ENCODE measurements around the gene HIP1R. TPM values are rescaled to one million over a fixed set of nuclear protein-coding genes. Genes with fewer than 3 reads are reported as not detected.
"Not testable (repeated sequence)": the region's sequence is repeated elsewhere in the genome, so short reads cannot be mapped to it uniquely, and the experiment has no call there.

The HIP1R gene
- total RNA-seq, 1 donor from 2014 or later, result 66.0 TPM

GRCh38 chr12:122903693-122904034 lies 68.4 kb downstream of the HIP1R start:
- no peak for DNase-seq (ENCODE audit: extremely low spot score in 2 of 2)
- H3K4me1 ChIP-seq, result no peaks in the 10 kb centered on the region
- TF ChIP-seq CTCF (IDR thresholded peaks at IDR 0.05) (no peak), POLR2A (IDR thresholded peaks at IDR 0.05) (no peak)
- no peak overlapping the region for H3K4me3 ChIP-seq
- H3K27ac ChIP-seq, result no peak overlapping the region
- intact Hi-C loops (cut with DNase I), result no loop called here
- no peaks in the 10 kb centered on the region for H3K27me3 ChIP-seq
- no peaks in the 10 kb centered on the region for H3K9me3 ChIP-seq
- H3K36me3 ChIP-seq, result no peaks in the 10 kb centered on the region

- H3K27ac ChIP-seq; DNase-seq (ENCODE audit: extremely low spot score in 2 of 2); H3K4me3 ChIP-seq; H3K27me3 ChIP-seq; H3K9me3 ChIP-seq; H3K4me1 ChIP-seq; H3K36me3 ChIP-seq; intact Hi-C loops (cut with DNase I): not testable (repeated sequence)
These were observed 70.0 kb downstream of the HIP1R start for GRCh38 chr12:122905258-122905657.

- Histone ChIP-seq H3K27me3 (no peaks in the 10 kb centered on the region), H3K4me3 (no peak overlapping the region), H3K9me3 (no peaks in the 10 kb centered on the region), H3K27ac (no peak overlapping the region), H3K36me3 (no peaks in the 10 kb centered on the region), H3K4me1 (no peaks in the 10 kb centered on the region)
- intact Hi-C loops (cut with DNase I), result no loop called here
- no peak for DNase-seq (ENCODE audit: extremely low spot score in 2 of 2)
- TF ChIP-seq CTCF (IDR thresholded peaks at IDR 0.05) (no peak), POLR2A (IDR thresholded peaks at IDR 0.05) (no peak), POLR2AphosphoS5 (IDR thresholded peaks at IDR 0.05; ENCODE audit: insufficient read depth in 1 of 2, low read depth in 1 of 2) (no peak)
These were observed 73.7 kb downstream of the HIP1R start for GRCh38 chr12:122908915-122909314.

- no peak for TF ChIP-seq POLR2AphosphoS5 (IDR thresholded peaks at IDR 0.05; ENCODE audit: insufficient read depth in 1 of 2, low read depth in 1 of 2)
- no peak for TF ChIP-seq CTCF (IDR thresholded peaks at IDR 0.05)
- TF ChIP-seq POLR2A (IDR thresholded peaks at IDR 0.05), result no peak
- Histone ChIP-seq H3K27ac (no peak overlapping the region), H3K4me3 (no peak overlapping the region), H3K4me1 (no peaks in the 10 kb centered on the region), H3K36me3 (no peaks in the 10 kb centered on the region), H3K27me3 (no peaks in the 10 kb centered on the region), H3K9me3 (no peaks in the 10 kb centered on the region)
- intact Hi-C loops (cut with DNase I), result no loop called here
- DNase-seq (ENCODE audit: extremely low spot score in 2 of 2), result no peak
These were observed 74.4 kb downstream of the HIP1R start for GRCh38 chr12:122909442-122910288.

Other genes with a start within 250 kb of the HIP1R start
- 7.9 TPM for gene HCAR2, start 132.1 kb upstream of the HIP1R start, total RNA-seq
- 0.74 TPM for gene HCAR3, start 118.6 kb upstream of the HIP1R start, total RNA-seq
- 0.25 TPM for gene HCAR1, start 104.6 kb upstream of the HIP1R start, total RNA-seq
- gene DENR, start 82.6 kb upstream of the HIP1R start, total RNA-seq, result 18.2 TPM
- 0.98 TPM for gene CCDC62, start 60.9 kb upstream of the HIP1R start, total RNA-seq
- 34.9 TPM for gene VPS37B, start 60.7 kb downstream of the HIP1R start, total RNA-seq
- gene ABCB9, start 131.0 kb downstream of the HIP1R start, total RNA-seq, result 4.2 TPM
- gene OGFOD2, start 139.8 kb downstream of the HIP1R start, total RNA-seq, result 26.0 TPM
- gene ARL6IP4, start 145.2 kb downstream of the HIP1R start, total RNA-seq, result 147 TPM